Neural cell (in vitro differentiated cells): ENCODE data around the gene AGFG2. TPM values are rescaled to one million over a fixed set of nuclear protein-coding genes. Genes with fewer than 3 reads are reported as not detected.

ENCODE experiments used
- H2AFZ ChIP-seq: fragments of 200-600, 300-800 bp; sonication (generic), shearing (Covaris generic); 2 replicates; pipeline ENCODE4 v1.6.0; 2014; ENCODE audit warnings: low read depth, mild to moderate bottlenecking, antibody characterized with exemption, low read length, moderate library complexity
- H3F3A ChIP-seq: fragments of 200-600 bp; shearing (Covaris generic); 2 replicates; pipeline ENCODE4 v1.6.1; 2016; ENCODE audit warnings: mild to moderate bottlenecking, moderate library complexity, mixed read lengths, antibody characterized with exemption, low read length; ENCODE audit not compliant: insufficient read depth, poor library complexity, severe bottlenecking
- H3K27ac ChIP-seq: fragments of 200-600, 300-800 bp; sonication (generic), shearing (Covaris generic); 2 replicates; pipeline ENCODE4 v1.5.1; 2014; ENCODE audit warnings: mild to moderate bottlenecking, low read length, moderate library complexity
- H3K27me3 ChIP-seq: fragments of 300-800, 200-600 bp; sonication (generic), shearing (Covaris generic); 2 replicates; pipeline ENCODE4 v1.6.0; 2014; ENCODE audit warnings: mild to moderate bottlenecking, low read depth, low read length, moderate library complexity; ENCODE audit not compliant: insufficient read depth
- H3K36me3 ChIP-seq: fragments of 300-800, 200-600 bp; sonication (generic), shearing (Covaris generic); 2 replicates; pipeline ENCODE4 v1.5.1; 2014; ENCODE audit warnings: mild to moderate bottlenecking, antibody characterized with exemption, low read length, moderate library complexity; ENCODE audit not compliant: insufficient read depth
- H3K4me2 ChIP-seq: fragments of 300-800, 200-600 bp; sonication (generic), shearing (Covaris generic); 2 replicates; pipeline ENCODE4 v1.6.0; 2014; ENCODE audit warnings: mild to moderate bottlenecking, low read length
- H3K4me3 ChIP-seq: fragments of 300-800, 200-600 bp; sonication (generic), shearing (Covaris generic); 2 replicates; pipeline ENCODE4 v1.5.1; 2014; ENCODE audit warnings: mild to moderate bottlenecking, low read length, moderate library complexity
- H3K79me2 ChIP-seq: fragments of 200-600 bp; shearing (Covaris generic); replicated peaks from 2 replicates; pipeline ENCODE4 v1.6.0; 2014; ENCODE audit warnings: mild to moderate bottlenecking, low read length, moderate library complexity; ENCODE audit not compliant: insufficient read depth
- H3K9ac ChIP-seq: fragments of 300-800, 200-600 bp; sonication (generic), shearing (Covaris generic); 2 replicates; pipeline ENCODE4 v1.6.1; 2016; ENCODE audit warnings: mild to moderate bottlenecking, low read length, mixed read lengths
- H3K9me2 ChIP-seq: fragments of 200-600 bp; shearing (Covaris generic); 2 replicates; pipeline ENCODE4 v1.6.1; 2016; ENCODE audit warnings: mild to moderate bottlenecking, low read length, mixed read lengths; ENCODE audit not compliant: insufficient read depth
- H3K9me3 ChIP-seq: fragments of 200-600, 300-800 bp; sonication (generic), shearing (Covaris generic); 2 replicates; pipeline ENCODE4 v1.6.1; 2016; ENCODE audit warnings: mild to moderate bottlenecking, mixed run types, low read length, moderate library complexity, mixed read lengths
- H4K20me1 ChIP-seq: fragments of 200-600 bp; shearing (Covaris generic); 2 replicates; pipeline ENCODE4 v1.6.1; 2016; ENCODE audit warnings: mild to moderate bottlenecking, mixed run types; ENCODE audit not compliant: insufficient read depth
- EP300 ChIP-seq: fragments of 450-650 bp; conservative IDR thresholded peaks from 2 replicates; pipeline ENCODE4 v1.6.1; 2014; ENCODE audit warnings: antibody characterized with exemption, mild to moderate bottlenecking, moderate library complexity; ENCODE audit not compliant: poor library complexity, severe bottlenecking
- EZH2 ChIP-seq: fragments of 200-600, 300-800 bp; shearing (Covaris generic), sonication (generic); IDR thresholded peaks from 2 replicates; pipeline ENCODE4 v1.6.1; 2014; ENCODE audit warnings: antibody characterized with exemption, low read length, borderline replicate concordance, mild to moderate bottlenecking; ENCODE audit not compliant: insufficient read depth, poor library complexity, severe bottlenecking
- MXI1 ChIP-seq: fragments of 450-650 bp; conservative IDR thresholded peaks from 2 replicates; pipeline ENCODE4 v1.6.1; 2014; ENCODE audit warnings: antibody characterized with exemption, mild to moderate bottlenecking; ENCODE audit not compliant: poor library complexity, severe bottlenecking
- POLR2AphosphoS5 ChIP-seq: IDR thresholded peaks from 2 replicates; pipeline ENCODE4 v1.6.1; 2012
- polyA plus RNA-seq: library from polyadenylated mRNA; depleted of rRNA; stranded (reverse); fragments of >200 nt; gene quantifications from 2 replicates; pipeline ENCODE4 v1.2.3, GENCODE V29; 2014
- TF ChIP-seq, protein P1 (sequence below): fragments of 450-650 bp; IDR thresholded peaks from 2 replicates; pipeline ENCODE4 v1.5.1; 2014; ENCODE audit warnings: antibody characterized with exemption, mild to moderate bottlenecking, moderate library complexity; ENCODE audit not compliant: poor library complexity, severe bottlenecking
- TF ChIP-seq, protein P2 (sequence below): IDR thresholded peaks from 2 replicates; pipeline ENCODE4 v1.6.1; 2012; ENCODE audit warnings: borderline replicate concordance

Gene AGFG2
- polyA plus RNA-seq, 1 donor from 2014 or later: 3.4 TPM

DNA sequence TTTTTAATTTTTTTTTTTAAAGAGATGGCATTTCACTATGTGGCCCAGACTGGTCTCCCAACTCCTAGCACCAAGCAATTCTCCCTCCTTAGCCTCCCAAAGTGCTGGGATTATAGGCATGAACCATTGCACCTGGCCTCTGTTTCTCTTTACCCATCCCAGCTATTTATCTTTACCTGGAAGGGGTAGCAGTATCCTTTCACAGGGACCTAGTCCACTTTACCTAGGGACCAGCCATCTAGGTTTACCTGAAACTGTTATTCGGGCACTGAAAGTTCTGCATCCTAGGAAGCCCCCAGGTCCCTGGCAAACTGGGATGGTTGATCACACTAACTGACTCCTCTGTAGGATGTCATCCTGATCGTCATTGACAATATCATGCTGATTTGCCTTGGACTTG, 21.7 kb upstream of the AGFG2 start:
- no peaks in the 10 kb centered on the region for H3K36me3 ChIP-seq
- no peak overlapping the region for H3K27ac ChIP-seq

DNA sequence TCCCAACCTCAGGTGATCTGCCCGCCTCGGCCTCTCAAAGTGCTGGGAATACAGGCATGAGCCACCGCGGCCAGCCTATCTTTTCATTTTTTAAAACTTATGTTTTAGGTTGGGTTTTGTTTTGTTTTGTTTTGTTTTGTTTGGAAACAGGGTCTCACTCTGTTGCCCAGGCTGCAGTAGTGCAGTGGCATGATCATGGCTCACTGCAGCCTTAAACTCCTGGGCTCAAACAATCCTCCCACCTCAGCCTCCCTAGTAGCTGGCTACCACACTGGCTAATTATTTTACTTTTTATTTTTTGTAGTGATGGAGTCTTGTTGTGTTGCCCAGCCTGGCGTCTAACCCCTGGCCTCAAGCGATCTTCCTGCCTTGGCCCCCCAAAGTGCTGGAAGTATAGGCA, 19.4 kb upstream of the AGFG2 start:
- TF ChIP-seq EZH2: no peak
- TF ChIP-seq EP300: no peak
- no peak for TF ChIP-seq POLR2AphosphoS5
- TF ChIP-seq, protein P1, sequence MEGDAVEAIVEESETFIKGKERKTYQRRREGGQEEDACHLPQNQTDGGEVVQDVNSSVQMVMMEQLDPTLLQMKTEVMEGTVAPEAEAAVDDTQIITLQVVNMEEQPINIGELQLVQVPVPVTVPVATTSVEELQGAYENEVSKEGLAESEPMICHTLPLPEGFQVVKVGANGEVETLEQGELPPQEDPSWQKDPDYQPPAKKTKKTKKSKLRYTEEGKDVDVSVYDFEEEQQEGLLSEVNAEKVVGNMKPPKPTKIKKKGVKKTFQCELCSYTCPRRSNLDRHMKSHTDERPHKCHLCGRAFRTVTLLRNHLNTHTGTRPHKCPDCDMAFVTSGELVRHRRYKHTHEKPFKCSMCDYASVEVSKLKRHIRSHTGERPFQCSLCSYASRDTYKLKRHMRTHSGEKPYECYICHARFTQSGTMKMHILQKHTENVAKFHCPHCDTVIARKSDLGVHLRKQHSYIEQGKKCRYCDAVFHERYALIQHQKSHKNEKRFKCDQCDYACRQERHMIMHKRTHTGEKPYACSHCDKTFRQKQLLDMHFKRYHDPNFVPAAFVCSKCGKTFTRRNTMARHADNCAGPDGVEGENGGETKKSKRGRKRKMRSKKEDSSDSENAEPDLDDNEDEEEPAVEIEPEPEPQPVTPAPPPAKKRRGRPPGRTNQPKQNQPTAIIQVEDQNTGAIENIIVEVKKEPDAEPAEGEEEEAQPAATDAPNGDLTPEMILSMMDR: no peak
- TF ChIP-seq, protein P2, sequence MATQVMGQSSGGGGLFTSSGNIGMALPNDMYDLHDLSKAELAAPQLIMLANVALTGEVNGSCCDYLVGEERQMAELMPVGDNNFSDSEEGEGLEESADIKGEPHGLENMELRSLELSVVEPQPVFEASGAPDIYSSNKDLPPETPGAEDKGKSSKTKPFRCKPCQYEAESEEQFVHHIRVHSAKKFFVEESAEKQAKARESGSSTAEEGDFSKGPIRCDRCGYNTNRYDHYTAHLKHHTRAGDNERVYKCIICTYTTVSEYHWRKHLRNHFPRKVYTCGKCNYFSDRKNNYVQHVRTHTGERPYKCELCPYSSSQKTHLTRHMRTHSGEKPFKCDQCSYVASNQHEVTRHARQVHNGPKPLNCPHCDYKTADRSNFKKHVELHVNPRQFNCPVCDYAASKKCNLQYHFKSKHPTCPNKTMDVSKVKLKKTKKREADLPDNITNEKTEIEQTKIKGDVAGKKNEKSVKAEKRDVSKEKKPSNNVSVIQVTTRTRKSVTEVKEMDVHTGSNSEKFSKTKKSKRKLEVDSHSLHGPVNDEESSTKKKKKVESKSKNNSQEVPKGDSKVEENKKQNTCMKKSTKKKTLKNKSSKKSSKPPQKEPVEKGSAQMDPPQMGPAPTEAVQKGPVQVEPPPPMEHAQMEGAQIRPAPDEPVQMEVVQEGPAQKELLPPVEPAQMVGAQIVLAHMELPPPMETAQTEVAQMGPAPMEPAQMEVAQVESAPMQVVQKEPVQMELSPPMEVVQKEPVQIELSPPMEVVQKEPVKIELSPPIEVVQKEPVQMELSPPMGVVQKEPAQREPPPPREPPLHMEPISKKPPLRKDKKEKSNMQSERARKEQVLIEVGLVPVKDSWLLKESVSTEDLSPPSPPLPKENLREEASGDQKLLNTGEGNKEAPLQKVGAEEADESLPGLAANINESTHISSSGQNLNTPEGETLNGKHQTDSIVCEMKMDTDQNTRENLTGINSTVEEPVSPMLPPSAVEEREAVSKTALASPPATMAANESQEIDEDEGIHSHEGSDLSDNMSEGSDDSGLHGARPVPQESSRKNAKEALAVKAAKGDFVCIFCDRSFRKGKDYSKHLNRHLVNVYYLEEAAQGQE: no peak

More for the DNA sequence above, 21.7 kb upstream of the AGFG2 start:
- Histone ChIP-seq H3K79me2 (no peaks in the 10 kb centered on the region), H3F3A (no peaks in the 10 kb centered on the region), H4K20me1 (no peaks in the 10 kb centered on the region), H3K27me3 (no peaks in the 10 kb centered on the region), H3K4me2 (no peak overlapping the region), H3K9me3 (no peaks in the 10 kb centered on the region), H3K4me3 (no peak overlapping the region), H3K9me2 (no peaks in the 10 kb centered on the region), H2AFZ (no peak overlapping the region), H3K9ac (no peak overlapping the region)
- TF ChIP-seq, protein P2: no peak
- TF ChIP-seq MXI1: no peak
- TF ChIP-seq POLR2AphosphoS5: no peak
- no peak for TF ChIP-seq EP300

More for the DNA sequence above, 19.4 kb upstream of the AGFG2 start:
- Histone ChIP-seq H3K9me3 (no peaks in the 10 kb centered on the region), H4K20me1 (no peaks in the 10 kb centered on the region), H3K9me2 (no peaks in the 10 kb centered on the region), H3K4me2 (no peak overlapping the region), H3K27me3 (no peaks in the 10 kb centered on the region), H3K4me3 (no peak overlapping the region), H2AFZ (no peak overlapping the region), H3F3A (no peaks in the 10 kb centered on the region), H3K36me3 (no peaks in the 10 kb centered on the region), H3K79me2 (no peaks in the 10 kb centered on the region), H3K27ac (no peak overlapping the region), H3K9ac (no peak overlapping the region)
